Retinal pigment epithelial cell (primary cell): ENCODE data around the gene TYMP.

Experiments
- DNase-seq: peaks from one replicate; pipeline ENCODE4 v3.0.0-alpha.2; 2010; ENCODE audit warnings: low read depth
- H3K4me3 ChIP-seq: 2 replicates; pipeline ENCODE4 v1.5.1; 2011; ENCODE audit warnings: mild to moderate bottlenecking, low read length, control low read depth, moderate library complexity
- TF ChIP-seq, protein P1 (sequence below): conservative IDR thresholded peaks from 2 replicates; pipeline ENCODE4 v1.5.1; 2011; ENCODE audit warnings: low read depth, low read length, control low read depth, inconsistent platforms

The TYMP gene

DNA sequence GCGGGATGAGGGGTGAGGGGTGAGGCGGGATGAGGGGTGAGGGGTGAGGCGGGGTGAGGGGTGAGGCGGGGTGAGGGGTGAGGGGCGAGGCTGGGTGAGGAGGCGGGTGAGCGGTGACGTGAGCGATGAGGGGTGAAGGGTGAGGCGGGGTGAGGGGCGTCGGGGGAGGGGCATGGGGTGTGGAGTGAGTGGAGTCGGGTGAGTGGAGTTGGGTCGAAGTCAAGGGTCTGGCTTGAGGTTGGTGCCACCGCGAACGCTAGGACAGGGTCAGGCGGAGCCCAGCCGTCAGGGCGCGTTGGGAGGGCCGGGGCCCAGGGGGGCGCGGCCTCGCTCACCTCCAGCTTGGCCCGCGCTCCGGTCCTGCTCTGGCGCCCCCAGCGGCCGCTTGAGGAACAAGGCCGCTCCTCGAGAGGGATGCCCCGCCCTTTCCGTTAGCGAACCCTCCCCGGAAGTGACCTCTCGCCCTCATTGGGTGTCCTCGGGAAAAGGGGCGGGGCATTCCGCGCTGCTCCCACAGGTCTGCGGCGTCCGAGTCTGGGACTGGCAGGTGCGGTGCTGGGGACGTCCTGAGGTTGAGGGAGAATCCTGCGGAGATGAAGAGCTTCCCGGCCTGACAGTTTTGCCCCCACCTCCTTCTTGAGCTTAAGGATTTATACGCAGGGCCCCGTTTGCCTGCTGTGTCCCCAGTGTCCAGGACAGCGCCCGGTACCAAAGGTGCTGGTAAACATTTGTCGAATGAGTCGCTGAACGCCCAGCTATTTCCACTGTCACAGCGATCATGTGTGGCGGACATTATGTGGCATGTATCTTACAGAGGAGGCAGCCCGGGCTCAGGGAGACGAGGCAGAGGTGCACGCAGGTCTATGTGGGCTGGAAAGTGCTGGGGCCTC lies 33.0 kb upstream of the TYMP start, which contains the start of gene SYCE3:
Gene SYCE3 (minus strand): TSS at position 397 of the 890 bp plus-strand sequence. CDS start 6,514 bp downstream, outside the sequence.
- TF ChIP-seq, protein P1, sequence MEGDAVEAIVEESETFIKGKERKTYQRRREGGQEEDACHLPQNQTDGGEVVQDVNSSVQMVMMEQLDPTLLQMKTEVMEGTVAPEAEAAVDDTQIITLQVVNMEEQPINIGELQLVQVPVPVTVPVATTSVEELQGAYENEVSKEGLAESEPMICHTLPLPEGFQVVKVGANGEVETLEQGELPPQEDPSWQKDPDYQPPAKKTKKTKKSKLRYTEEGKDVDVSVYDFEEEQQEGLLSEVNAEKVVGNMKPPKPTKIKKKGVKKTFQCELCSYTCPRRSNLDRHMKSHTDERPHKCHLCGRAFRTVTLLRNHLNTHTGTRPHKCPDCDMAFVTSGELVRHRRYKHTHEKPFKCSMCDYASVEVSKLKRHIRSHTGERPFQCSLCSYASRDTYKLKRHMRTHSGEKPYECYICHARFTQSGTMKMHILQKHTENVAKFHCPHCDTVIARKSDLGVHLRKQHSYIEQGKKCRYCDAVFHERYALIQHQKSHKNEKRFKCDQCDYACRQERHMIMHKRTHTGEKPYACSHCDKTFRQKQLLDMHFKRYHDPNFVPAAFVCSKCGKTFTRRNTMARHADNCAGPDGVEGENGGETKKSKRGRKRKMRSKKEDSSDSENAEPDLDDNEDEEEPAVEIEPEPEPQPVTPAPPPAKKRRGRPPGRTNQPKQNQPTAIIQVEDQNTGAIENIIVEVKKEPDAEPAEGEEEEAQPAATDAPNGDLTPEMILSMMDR = peak; percentile 78
- H3K4me3 ChIP-seq = peak within 1 kb of the TSS; percentile 73
- DNase-seq = no peak

DNA sequence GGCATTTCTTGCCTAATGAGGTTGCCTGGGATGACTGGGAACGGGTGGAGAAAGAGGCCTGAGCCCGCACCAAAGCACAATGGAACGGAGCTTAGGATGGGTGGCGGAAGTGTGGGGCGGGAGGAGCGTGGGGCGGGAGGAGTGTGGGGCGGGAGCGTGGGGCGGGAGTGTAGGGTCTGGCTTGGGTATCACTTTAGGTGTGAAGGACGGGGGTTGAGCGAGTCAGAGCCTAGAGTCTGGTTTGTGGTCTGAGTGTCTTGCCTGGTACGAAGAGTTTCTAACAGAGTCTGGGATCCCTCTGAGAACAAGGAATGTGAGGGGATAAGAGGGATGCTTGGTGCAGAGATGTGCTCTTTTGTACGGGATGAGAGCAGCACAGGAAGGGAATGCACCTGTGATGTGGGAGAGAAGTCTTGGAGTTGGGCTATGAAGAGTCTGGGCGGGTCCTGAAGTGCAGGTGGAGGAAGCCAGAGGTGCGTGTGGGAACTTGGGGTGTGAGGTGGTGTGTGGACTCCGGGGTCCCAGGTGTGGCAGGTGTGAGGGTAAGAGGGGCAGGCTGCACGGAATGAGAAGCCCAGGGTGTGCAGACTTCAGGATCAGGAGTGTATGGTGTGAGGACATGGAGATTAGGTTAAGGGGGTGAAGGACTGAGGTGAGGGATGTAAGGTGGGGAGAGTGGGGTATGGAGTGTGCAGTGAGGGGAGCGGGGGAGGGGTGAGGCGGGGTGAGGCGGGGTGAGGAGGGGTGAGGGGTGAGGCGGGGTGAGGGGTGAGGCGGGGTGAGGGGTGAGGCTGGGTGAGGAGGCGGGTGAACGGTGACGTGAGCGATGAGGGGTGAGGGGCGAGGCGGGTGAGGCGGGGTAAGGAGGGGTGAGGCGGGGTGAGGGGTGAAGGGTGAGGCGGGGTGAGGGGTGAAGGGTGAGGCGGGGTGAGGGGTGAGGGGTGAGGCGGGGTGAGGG lies 31.9 kb upstream of the TYMP start:
- DNase-seq = no peak
- TF ChIP-seq, protein P1 = no peak
- no peak overlapping the region for H3K4me3 ChIP-seq

DNA sequence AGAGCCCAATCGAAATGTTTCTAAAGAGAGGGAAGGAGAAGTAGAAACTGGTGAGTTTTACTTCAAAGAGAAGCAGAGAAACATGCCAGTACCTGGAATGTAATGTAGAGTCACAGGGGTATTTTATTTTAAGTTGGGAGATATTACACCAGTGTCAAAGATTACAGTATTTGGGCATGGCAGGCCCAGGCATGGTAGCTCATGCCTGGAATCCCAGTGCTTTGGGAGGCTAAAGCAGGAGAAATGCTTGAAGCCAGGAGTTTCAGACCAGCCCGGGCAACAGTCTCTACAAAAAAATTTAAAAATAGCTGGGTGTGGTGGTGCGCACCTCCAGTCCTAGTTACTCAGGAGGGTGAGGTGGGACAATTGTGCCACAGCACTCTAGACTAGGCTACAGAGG lies 30.2 kb upstream of the TYMP start:
- no peak for DNase-seq
- TF ChIP-seq, protein P1 = no peak
- H3K4me3 ChIP-seq = no peak overlapping the region

DNA sequence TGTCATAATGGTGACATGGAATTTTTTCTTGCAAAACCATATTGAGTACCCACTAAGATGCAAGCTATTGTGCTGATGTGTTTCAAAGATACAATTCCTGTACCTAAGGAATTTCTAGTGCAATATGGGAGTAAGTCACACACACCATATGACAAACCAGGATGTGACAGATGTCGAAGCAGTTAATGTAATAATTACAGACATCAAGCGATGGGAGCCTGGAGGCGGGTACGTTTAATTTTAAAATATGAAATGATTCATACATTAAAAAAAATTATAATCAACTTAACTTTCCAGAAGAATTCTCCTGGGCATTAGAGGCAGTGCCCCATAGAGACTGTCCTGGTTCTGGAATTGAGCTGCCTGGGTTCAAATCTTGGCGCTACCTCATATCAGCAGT lies 26.9 kb upstream of the TYMP start:
- TF ChIP-seq, protein P1 = no peak

DNA sequence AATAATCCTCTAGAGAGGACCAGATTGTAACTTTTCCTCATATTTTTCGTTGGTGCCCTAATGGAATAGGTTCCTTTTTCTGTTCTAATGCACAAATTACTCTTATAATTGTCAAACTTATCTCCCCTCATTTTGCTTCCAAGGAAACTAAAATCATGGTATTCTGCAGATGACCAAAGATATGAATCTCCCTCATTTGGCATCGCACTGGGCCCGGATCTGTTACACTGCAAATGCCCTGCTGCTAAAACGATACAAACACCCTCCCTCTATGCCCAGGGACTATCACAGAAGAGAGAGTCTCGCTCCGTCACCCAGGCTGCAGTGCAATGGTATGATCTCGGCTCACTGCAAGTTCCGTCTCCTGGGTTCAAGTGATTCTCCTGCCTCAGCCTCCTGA lies 23.5 kb upstream of the TYMP start:
- H3K4me3 ChIP-seq = no peak overlapping the region
- TF ChIP-seq, protein P1 = no peak
- no peak for DNase-seq

More for the DNA sequence above, 26.9 kb upstream of the TYMP start:
- DNase-seq = no peak
- no peak overlapping the region for H3K4me3 ChIP-seq

DNA sequence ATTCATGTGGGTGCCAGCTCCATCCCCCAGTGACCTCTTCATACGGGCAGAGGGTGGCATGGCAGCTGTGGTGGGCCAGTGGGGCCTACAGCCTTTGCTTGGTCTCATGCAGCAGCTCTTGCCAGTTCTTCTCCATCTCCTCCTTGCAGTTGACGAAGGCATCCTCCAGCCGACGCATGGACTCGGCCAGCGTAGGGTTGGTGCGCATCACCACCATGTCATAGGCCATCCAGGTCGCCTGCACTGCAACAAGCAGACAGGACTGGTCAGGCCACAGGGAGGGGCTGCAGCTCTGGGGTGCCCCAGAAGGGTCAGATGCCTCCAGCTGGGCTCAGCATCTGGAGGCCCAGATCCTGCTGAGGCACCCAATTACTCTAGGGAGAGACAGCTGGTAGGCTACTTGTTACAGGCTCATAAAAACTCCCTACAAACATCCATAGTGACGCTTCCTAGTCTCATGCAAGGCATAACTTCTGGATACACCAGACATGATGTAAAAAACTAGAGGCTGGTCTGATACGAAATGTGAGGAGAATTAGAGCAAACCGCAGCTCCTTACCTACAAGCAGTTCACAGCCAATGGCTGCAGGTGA lies 21.4 kb upstream of the TYMP start:
- no peak for DNase-seq
- H3K4me3 ChIP-seq = no peak overlapping the region
- TF ChIP-seq, protein P1 = no peak
